Neutrophil (primary cell): ENCODE data around the gene IZUMO3.
"Not testable (repeated sequence)": the region's sequence is repeated elsewhere in the genome, so short reads cannot be mapped to it uniquely, and the experiment has no call there.

Experiments used
- H3K27ac ChIP-seq: fragments of 200-600 bp; sonication (generic); 2 replicates; pipeline ENCODE4 v1.5.1; 2016; ENCODE audit warnings: mild to moderate bottlenecking, moderate library complexity
- H3K27me3 ChIP-seq: fragments of 200-600 bp; sonication (generic); 2 replicates; pipeline ENCODE4 v1.6.0; 2016; ENCODE audit warnings: mild to moderate bottlenecking
- H3K36me3 ChIP-seq: fragments of 200-600 bp; sonication (generic); 2 replicates; pipeline ENCODE4 v1.5.1; 2017
- H3K4me1 ChIP-seq, 2 experiments: fragments of 200-600 bp in 1 of 2; sonication (generic) in 1 of 2; 1 replicate in 1 of 2; 2 replicates in 1 of 2; pipeline versions ENCODE4 v1.5.1 to v1.6.1; 2013 to 2016; ENCODE audit warnings: low read depth in 1 of 2, low read length in 1 of 2, mild to moderate bottlenecking in 1 of 2, moderate library complexity in 1 of 2; ENCODE audit not compliant: control insufficient read depth in 1 of 2, insufficient read depth in 1 of 2
- H3K4me3 ChIP-seq, 2 experiments: fragments of 200-600 bp in 1 of 2; sonication (generic) in 1 of 2; 1 replicate in 1 of 2; 2 replicates in 1 of 2; pipeline ENCODE4 v1.5.1; 2013 to 2016; ENCODE audit warnings: low read depth in 1 of 2, low read length in 1 of 2, mild to moderate bottlenecking in 1 of 2, moderate library complexity in 1 of 2
- H3K9me3 ChIP-seq: fragments of 200-600 bp; sonication (generic); 2 replicates; pipeline ENCODE4 v1.5.1; 2016
- CTCF ChIP-seq: fragments of 200-600 bp; sonication (generic); IDR thresholded peaks from 2 replicates; pipeline ENCODE4 v1.5.1; 2016; ENCODE audit warnings: antibody characterized with exemption

Gene IZUMO3

GRCh38 chr9:24545847-24546522 lies at the start of gene IZUMO3:
TSS of gene IZUMO3 (minus strand) at chr9:24545897. CDS start at chr9:24545649, 248 bp downstream.
- H3K36me3 ChIP-seq: no peaks in the 10 kb centered on the region
- no peak within 1 kb of the TSS for H3K27ac ChIP-seq
- no peaks in the 10 kb centered on the region for H3K9me3 ChIP-seq
- TF ChIP-seq CTCF: no peak
- H3K27me3 ChIP-seq: no peaks in the 10 kb centered on the region
- H3K4me3 ChIP-seq: no peak within 1 kb of the TSS
- no peaks in the 10 kb centered on the region for H3K4me1 ChIP-seq

- Histone ChIP-seq H3K36me3 (no peaks in the 10 kb centered on the region), H3K27me3 (no peaks in the 10 kb centered on the region), H3K9me3 (no peaks in the 10 kb centered on the region), H3K4me3 (no peak overlapping the region), H3K27ac (no peak overlapping the region), H3K4me1 (no peaks in the 10 kb centered on the region)
- no peak for TF ChIP-seq CTCF
These were observed 48.6 kb upstream of the IZUMO3 start for GRCh38 chr9:24594234-24594850.

GRCh38 chr9:24590432-24590831 lies 44.7 kb upstream of the IZUMO3 start:
- Histone ChIP-seq H3K4me1 (no peaks in the 10 kb centered on the region), H3K9me3 (no peaks in the 10 kb centered on the region), H3K27ac (no peak overlapping the region), H3K27me3 (no peaks in the 10 kb centered on the region), H3K36me3 (no peaks in the 10 kb centered on the region), H3K4me3 (no peak overlapping the region)
- TF ChIP-seq CTCF: no peak

- Histone ChIP-seq H3K27me3 (no peaks in the 10 kb centered on the region), H3K36me3 (no peaks in the 10 kb centered on the region), H3K4me3 (no peak overlapping the region), H3K4me1 (no peaks in the 10 kb centered on the region), H3K9me3 (no peaks in the 10 kb centered on the region), H3K27ac (no peak overlapping the region)
- TF ChIP-seq CTCF: no peak
These were observed 42.2 kb upstream of the IZUMO3 start for GRCh38 chr9:24587883-24588282.

- Histone ChIP-seq H3K9me3 (no peaks in the 10 kb centered on the region), H3K4me3 (no peak overlapping the region), H3K4me1 (no peaks in the 10 kb centered on the region), H3K27me3 (no peaks in the 10 kb centered on the region), H3K36me3 (no peaks in the 10 kb centered on the region), H3K27ac (no peak overlapping the region)
- TF ChIP-seq CTCF: no peak
These were observed 36.7 kb upstream of the IZUMO3 start for GRCh38 chr9:24582146-24583126.

GRCh38 chr9:24580005-24580404 lies 34.3 kb upstream of the IZUMO3 start:
- H3K4me1 ChIP-seq, H3K4me3 ChIP-seq, H3K27me3 ChIP-seq, H3K36me3 ChIP-seq, H3K9me3 ChIP-seq, H3K27ac ChIP-seq: not testable (repeated sequence)
